CD4-positive, alpha-beta T cell (primary cell): ENCODE results near the gene FYN. TPM values are rescaled to one million over a fixed set of nuclear protein-coding genes. Genes with fewer than 3 reads are reported as not detected.

Experiments used
- ATAC-seq: fragments of 200-7000 bp; cut with Tn5 transposase; one replicate; pipeline ENCODE4 v1.10.0; 2022; ENCODE audit warnings: mild to moderate bottlenecking; ENCODE audit not compliant: poor library complexity
- CTCF ChIA-PET: fragments of 350-600 bp; sonication (Branson Sonifier 250); formaldehyde crosslinking; loops from one replicate; lab custom pipeline; 2021; ENCODE audit warnings: antibody characterized with exemption, inconsistent platforms; lab: Charles Lee
- POLR2A ChIA-PET: fragments of 350-600 bp; sonication (Branson Sonifier 250); formaldehyde crosslinking; loops from one replicate; lab custom pipeline; 2021; ENCODE audit warnings: antibody characterized with exemption, inconsistent platforms; lab: Charles Lee
- DNase-seq, 14 experiments: peaks; one replicate each; pipeline ENCODE4 v3.0.0-alpha.2; 2013 to 2020; ENCODE audit warnings: mixed read lengths in 2 of 14
- H3K27ac ChIP-seq, 2 donors: one replicate each; pipeline versions ENCODE4 v1.5.1 to v1.7.0; 2013; ENCODE audit warnings: low read length in 2 of 2, low read depth in 1 of 2, mild to moderate bottlenecking in 1 of 2
- H3K27me3 ChIP-seq, 2 experiments: 1 replicate in 1 of 2; 2 replicates in 1 of 2; pipeline versions ENCODE4 v1.6.1 to v1.7.0; 2013; ENCODE audit warnings: low read length in 2 of 2, control low read depth in 1 of 2, mild to moderate bottlenecking in 1 of 2, moderate library complexity in 1 of 2; ENCODE audit not compliant: insufficient read depth in 2 of 2, control insufficient read depth in 1 of 2
- H3K36me3 ChIP-seq: one replicate; pipeline ENCODE4 v1.6.1; 2013; ENCODE audit warnings: low read length, control low read depth; ENCODE audit not compliant: insufficient read depth
- H3K4me1 ChIP-seq: one replicate; pipeline ENCODE4 v1.6.1; 2013; ENCODE audit warnings: low read length, control low read depth; ENCODE audit not compliant: insufficient read depth
- H3K4me3 ChIP-seq: one replicate; pipeline ENCODE4 v1.5.1; 2013; ENCODE audit warnings: mild to moderate bottlenecking, low read length, moderate library complexity
- H3K9me3 ChIP-seq, 2 experiments: 1 replicate in 1 of 2; 2 replicates in 1 of 2; pipeline versions ENCODE4 v1.6.1 to v1.7.0; 2013; ENCODE audit warnings: low read length in 2 of 2, mild to moderate bottlenecking in 2 of 2, control low read depth in 1 of 2, moderate library complexity in 1 of 2; ENCODE audit not compliant: control insufficient read depth in 1 of 2, insufficient read depth in 1 of 2
- H3K27ac Mint-ChIP-seq: one replicate; pipeline ENCODE4 v1.8.0; 2020; ENCODE audit warnings: mixed read lengths
- H3K27me3 Mint-ChIP-seq: one replicate; pipeline ENCODE4 v1.8.0; 2021; ENCODE audit warnings: mixed read lengths
- H3K36me3 Mint-ChIP-seq: one replicate; pipeline ENCODE4 v1.8.0; 2021; ENCODE audit warnings: low read depth, mixed read lengths
- H3K4me1 Mint-ChIP-seq: one replicate; pipeline ENCODE4 v1.8.0; 2021; ENCODE audit warnings: low read depth, mixed read lengths
- H3K4me3 Mint-ChIP-seq: one replicate; pipeline ENCODE4 v1.8.0; 2020; ENCODE audit warnings: mild to moderate bottlenecking, mixed read lengths
- H3K9me3 Mint-ChIP-seq: one replicate; pipeline ENCODE4 v1.8.0; 2020; ENCODE audit warnings: mixed read lengths
- intact Hi-C, 2 experiments: fragments of 100-400 bp; cut with DNase I in 1 of 2; cut with micrococcal nuclease in 1 of 2; formaldehyde crosslinking; loops; one replicate each; pipeline versions ENCODE4 v1.15.1 to v1.9.0; 2023 to 2025; cut with DNase I, micrococcal nuclease
- total RNA-seq, 174 experiments: library from RNA in 2 of 174; stranded (reverse) in 2 of 174; gene quantifications; one replicate each; pipeline ENCODE4 v1.2.3 and lab custom pipeline; 2021 to 2026
- TF ChIP-seq, protein P1 (sequence below): fragments of 200-600 bp; IDR thresholded peaks from one replicate; pipeline ENCODE4 v1.8.0; 2022; ENCODE audit warnings: antibody characterized with exemption, mild to moderate bottlenecking

The FYN gene
- total RNA-seq, 2 experiments from 2014 or later, result 419 TPM

GRCh38 chr6:111809264-111809663 lies 64.0 kb downstream of the FYN start:
- TF ChIP-seq, protein P1, sequence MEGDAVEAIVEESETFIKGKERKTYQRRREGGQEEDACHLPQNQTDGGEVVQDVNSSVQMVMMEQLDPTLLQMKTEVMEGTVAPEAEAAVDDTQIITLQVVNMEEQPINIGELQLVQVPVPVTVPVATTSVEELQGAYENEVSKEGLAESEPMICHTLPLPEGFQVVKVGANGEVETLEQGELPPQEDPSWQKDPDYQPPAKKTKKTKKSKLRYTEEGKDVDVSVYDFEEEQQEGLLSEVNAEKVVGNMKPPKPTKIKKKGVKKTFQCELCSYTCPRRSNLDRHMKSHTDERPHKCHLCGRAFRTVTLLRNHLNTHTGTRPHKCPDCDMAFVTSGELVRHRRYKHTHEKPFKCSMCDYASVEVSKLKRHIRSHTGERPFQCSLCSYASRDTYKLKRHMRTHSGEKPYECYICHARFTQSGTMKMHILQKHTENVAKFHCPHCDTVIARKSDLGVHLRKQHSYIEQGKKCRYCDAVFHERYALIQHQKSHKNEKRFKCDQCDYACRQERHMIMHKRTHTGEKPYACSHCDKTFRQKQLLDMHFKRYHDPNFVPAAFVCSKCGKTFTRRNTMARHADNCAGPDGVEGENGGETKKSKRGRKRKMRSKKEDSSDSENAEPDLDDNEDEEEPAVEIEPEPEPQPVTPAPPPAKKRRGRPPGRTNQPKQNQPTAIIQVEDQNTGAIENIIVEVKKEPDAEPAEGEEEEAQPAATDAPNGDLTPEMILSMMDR, result no peak
- no peaks in the 10 kb centered on the region for H3K9me3 Mint-ChIP-seq
- Histone ChIP-seq H3K4me3 (no peak overlapping the region), H3K27ac (no peak overlapping the region), H3K36me3 (peaks cover 26% of the 10 kb centered on the region), H3K9me3 (no peaks in the 10 kb centered on the region), H3K27me3 (no peaks in the 10 kb centered on the region), H3K4me1 (peaks cover 84% of the 10 kb centered on the region)
- intact Hi-C loops, result loop anchor here in 1 of 2 experiments (5.0 kb wide), 1 partner anchor 188 kb away; no protein-coding TSS in a partner anchor
- POLR2A ChIA-PET, result interaction anchor here (1.3 to 1.6 kb wide), 2 partner anchors 15 to 64 kb away, joined by 3 to 4 read pairs; partner anchors contain the start of gene FYN
- no peak overlapping the region for H3K4me3 Mint-ChIP-seq
- ATAC-seq (no peak), DNase-seq (no peak)
- CTCF ChIA-PET, result interaction anchor here (1.3 to 1.5 kb wide), 2 partner anchors 34 to 173 kb away, joined by 3 read pairs; no protein-coding TSS in a partner anchor
- peaks cover 71% of the 10 kb centered on the region for H3K36me3 Mint-ChIP-seq
- peaks cover 96% of the 10 kb centered on the region for H3K4me1 Mint-ChIP-seq
- H3K27ac Mint-ChIP-seq, result peak overlapping the region; percentile 91
- H3K27me3 Mint-ChIP-seq, result no peaks in the 10 kb centered on the region

- Mint-ChIP-seq H3K36me3 (peaks cover 70% of the 10 kb centered on the region), H3K9me3 (no peaks in the 10 kb centered on the region), H3K27ac (peak overlapping the region; percentile 91), H3K4me1 (peaks cover 96% of the 10 kb centered on the region), H3K27me3 (no peaks in the 10 kb centered on the region), H3K4me3 (peak overlapping the region; percentile 65)
- peak overlapping the region; percentile 8 to 14 for H3K27ac ChIP-seq
- H3K27me3 ChIP-seq, result no peaks in the 10 kb centered on the region
- no peaks in the 10 kb centered on the region for H3K9me3 ChIP-seq
- ChIA-PET CTCF (interaction anchor here (1.5 kb wide), 1 partner anchor 174 kb away, joined by 3 read pairs; no protein-coding TSS in a partner anchor), POLR2A (interaction anchor here (1.3 to 1.6 kb wide), 2 partner anchors 16 to 65 kb away, joined by 3 to 4 read pairs; partner anchors contain the start of gene FYN)
- ATAC-seq (peak; percentile 52), DNase-seq (peak in 6 of 14 experiments; percentile 37 to 73 (median 61))
- H3K4me1 ChIP-seq, result peaks cover 86% of the 10 kb centered on the region
- intact Hi-C loops, result loop anchor here in 1 of 2 experiments (5.0 kb wide), 1 partner anchor 189 kb away; no protein-coding TSS in a partner anchor
- H3K4me3 ChIP-seq, result no peak overlapping the region
- TF ChIP-seq, protein P1, result no peak
- peaks cover 23% of the 10 kb centered on the region for H3K36me3 ChIP-seq
Measured at GRCh38 chr6:111808493-111808892, 64.8 kb downstream of the FYN start.

DNA sequence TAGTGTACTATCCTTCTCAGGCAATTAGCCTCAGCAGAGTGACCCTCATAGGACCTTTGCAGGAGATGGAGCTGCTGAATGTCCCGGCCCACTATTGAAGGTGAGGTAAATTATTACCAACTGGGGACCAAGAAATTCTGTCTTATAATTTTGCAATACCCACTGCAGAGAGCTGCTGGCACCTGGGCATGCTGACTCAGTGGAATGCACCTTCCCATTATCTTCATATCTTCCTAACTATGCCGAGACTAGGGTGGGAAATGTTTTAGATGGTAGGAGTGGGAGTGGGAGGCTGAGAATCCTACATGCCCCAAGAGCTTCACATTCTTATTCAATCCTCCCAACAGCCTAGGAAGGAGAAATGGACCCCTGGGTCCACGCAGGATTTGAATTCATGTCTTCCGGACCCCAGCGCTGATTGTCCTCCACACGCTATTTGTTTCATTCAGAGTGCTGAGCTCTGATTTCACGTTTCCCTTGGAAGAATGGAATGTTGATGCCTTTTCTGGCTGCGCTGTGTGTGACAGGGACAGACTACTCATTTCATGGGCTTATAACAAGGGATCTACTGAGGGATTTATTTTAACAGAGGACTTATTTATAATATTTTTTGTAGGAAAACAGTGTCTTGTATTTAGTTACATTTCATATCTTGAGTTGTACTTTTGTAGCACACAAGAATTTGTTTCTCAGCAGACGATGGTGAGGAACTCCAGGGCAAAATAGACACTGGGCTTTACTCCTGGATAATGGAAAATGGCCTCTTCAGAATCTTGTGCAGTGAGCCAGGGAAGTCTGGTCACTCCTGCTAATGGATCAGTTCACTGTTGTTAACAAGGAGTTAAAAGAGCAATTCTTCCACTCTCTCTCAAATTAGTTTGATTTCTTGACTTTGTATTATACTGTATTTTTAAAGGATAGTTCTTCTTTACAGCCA lies 66.4 kb downstream of the FYN start:
- Mint-ChIP-seq H3K9me3 (no peaks in the 10 kb centered on the region), H3K36me3 (peaks cover 66% of the 10 kb centered on the region), H3K27ac (peak overlapping the region; percentile 91), H3K4me1 (peaks cover 93% of the 10 kb centered on the region), H3K4me3 (peak overlapping the region; percentile 64), H3K27me3 (no peaks in the 10 kb centered on the region)
- CTCF ChIA-PET, result interaction anchor here (0.9 to 1.5 kb wide), 5 partner anchors 30 to 204 kb away, joined by 3 to 6 read pairs (median 4); no protein-coding TSS in a partner anchor
- intact Hi-C loops, result loop anchor here in 1 of 2 experiments (2.0 to 5.0 kb wide), 2 partner anchors 32 to 190 kb away; no protein-coding TSS in a partner anchor
- H3K27me3 ChIP-seq, result no peaks in the 10 kb centered on the region
- TF ChIP-seq, protein P1, result no peak
- H3K36me3 ChIP-seq, result peaks cover 29% of the 10 kb centered on the region
- peaks cover 88% of the 10 kb centered on the region for H3K4me1 ChIP-seq
- ATAC-seq, result no peak
- H3K27ac ChIP-seq, result peak overlapping the region; percentile 55 to 66
- H3K4me3 ChIP-seq, result no peak overlapping the region
- DNase-seq, result no peak
- H3K9me3 ChIP-seq, result no peaks in the 10 kb centered on the region
- POLR2A ChIA-PET, result interaction anchor here (0.8 to 2.4 kb wide), 12 partner anchors 8 to 166 kb away, joined by 3 to 12 read pairs (median 4); partner anchors contain the start of gene FYN
